NK-92 treated with Interleukin-12 subunit alpha and Interleukin-12 subunit beta, amount 100 ng/mL, for 24 hours (cell line): ENCODE results near the gene LRRC49.
"Not testable (repeated sequence)": the region's sequence is repeated elsewhere in the genome, so short reads cannot be mapped to it uniquely, and the experiment has no call there.

Experiments
- DNase-seq: peaks from one replicate; lab custom pipeline; 2025; lab: John Stamatoyannopoulos, UW

The LRRC49 gene

GRCh38 chr15:70922119-70922518 lies 29.5 kb downstream of the LRRC49 start:
- no peak for DNase-seq

DNA sequence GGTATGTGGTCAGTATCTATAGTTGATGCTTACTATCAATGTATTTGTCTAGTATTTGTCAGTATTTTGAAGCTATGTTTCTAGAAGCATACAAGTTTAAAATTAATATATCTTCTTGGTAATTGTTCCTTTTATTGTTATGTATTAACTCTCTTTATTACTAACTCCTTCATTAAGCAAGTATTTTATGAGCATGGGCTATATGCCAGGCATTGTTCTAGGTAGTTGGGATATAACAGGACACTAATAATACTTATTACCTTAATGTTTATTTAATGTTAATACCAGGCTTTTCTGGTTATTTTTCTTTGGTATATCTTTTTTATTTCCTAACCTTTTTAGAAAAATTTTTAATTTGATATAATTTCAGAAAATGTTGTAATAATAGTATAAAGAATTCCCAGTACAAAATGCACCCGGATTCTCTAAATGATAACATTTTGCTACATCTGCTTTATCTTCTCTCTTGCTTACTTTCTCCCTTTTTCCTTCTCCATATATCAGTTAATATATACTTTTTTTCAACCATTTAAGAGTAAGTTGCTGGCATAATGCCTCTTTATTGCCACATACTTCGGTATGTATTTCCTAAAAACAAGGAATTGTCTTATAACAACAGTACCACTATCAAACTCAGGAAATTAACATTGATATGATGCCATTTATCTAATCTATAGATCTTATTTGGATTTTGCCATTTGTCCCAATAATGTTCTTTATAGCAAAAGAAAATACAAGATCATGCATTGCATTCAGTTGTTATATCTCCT lies 30.9 kb downstream of the LRRC49 start:
- no peak for DNase-seq

DNA sequence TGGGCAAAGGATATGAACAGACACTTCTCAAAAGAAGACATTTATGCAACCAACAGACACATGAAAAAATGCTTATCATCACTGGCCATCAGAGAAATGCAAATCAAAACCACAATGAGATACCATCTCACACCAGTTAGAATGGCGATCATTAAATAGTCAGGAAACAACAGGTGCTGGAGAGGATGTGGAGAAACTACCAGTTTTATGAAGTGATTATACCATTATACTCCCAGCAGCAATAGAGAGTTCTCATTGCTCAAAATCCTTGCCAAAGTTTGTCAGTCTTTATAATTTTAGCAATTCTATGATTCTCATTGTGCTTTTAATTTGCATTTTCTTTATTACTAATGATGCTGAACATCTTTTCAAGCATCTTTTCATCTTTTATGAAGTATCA lies 34.3 kb downstream of the LRRC49 start:
- DNase-seq, result not testable (repeated sequence)

- DNase-seq, result no peak
Measured at GRCh38 chr15:70931821-70932220, 39.2 kb downstream of the LRRC49 start.

DNA sequence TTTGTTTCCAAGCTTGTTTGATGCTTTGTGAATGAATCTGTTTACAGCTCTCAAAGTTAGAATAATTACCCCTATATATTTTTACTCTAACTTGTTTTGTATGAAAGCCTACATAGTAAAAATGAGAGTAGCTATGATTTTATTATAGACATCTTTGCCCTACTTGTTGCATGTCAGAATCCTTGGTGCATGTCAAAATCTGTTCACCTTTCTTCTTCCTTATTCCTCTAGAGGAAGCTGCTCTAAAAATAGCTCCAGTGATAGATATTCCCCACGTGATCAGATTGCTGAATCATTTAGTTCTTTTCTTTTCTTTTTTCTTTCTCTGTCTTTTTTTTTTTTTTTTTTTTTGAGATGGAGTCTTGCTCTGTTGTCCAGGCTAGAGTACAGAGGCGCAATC lies 39.8 kb downstream of the LRRC49 start:
- DNase-seq, result no peak

DNA sequence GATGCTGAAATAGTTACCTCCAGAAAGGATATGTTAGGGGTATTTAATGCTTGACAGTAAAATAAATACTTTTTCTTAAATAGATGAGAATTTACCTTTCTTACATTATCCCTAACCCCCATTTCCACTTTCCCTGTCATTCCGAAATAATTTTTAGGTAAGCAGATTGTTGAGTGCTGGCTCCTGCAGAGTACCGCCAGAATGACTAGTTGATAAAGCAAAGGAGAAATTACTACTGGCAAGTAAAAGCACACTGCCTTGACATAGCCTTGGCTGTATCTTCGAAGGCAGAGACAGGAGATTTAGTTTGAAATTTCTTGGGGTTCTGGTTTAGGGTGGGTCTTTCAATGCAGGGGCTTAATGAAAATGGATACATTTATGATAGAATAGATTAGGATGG lies 40.8 kb downstream of the LRRC49 start:
- no peak for DNase-seq

- DNase-seq, result no peak
Measured at GRCh38 chr15:70935631-70936030, 43.0 kb downstream of the LRRC49 start.

DNA sequence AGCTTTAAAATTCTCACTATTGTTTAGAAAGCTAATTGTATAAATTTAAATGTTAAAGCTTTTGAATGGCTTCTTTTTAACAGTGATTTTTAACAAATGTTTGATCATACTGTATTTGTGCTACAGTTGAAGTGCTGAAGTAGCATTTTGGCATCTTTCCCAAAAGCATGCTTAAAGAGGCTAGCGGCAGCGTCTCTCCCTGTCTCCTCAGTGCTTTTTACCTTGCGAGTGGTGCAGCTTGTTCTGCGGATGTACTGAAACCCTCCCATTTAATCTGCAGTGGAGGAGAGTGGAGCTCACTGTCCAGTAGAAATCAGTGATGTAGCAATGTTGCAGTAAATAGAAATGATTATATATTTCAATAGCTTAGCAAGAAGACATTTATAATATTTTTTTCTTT lies 43.7 kb downstream of the LRRC49 start:
- no peak for DNase-seq

- not testable (repeated sequence) for DNase-seq
Measured at GRCh38 chr15:70943285-70943684, 50.7 kb downstream of the LRRC49 start.

DNA sequence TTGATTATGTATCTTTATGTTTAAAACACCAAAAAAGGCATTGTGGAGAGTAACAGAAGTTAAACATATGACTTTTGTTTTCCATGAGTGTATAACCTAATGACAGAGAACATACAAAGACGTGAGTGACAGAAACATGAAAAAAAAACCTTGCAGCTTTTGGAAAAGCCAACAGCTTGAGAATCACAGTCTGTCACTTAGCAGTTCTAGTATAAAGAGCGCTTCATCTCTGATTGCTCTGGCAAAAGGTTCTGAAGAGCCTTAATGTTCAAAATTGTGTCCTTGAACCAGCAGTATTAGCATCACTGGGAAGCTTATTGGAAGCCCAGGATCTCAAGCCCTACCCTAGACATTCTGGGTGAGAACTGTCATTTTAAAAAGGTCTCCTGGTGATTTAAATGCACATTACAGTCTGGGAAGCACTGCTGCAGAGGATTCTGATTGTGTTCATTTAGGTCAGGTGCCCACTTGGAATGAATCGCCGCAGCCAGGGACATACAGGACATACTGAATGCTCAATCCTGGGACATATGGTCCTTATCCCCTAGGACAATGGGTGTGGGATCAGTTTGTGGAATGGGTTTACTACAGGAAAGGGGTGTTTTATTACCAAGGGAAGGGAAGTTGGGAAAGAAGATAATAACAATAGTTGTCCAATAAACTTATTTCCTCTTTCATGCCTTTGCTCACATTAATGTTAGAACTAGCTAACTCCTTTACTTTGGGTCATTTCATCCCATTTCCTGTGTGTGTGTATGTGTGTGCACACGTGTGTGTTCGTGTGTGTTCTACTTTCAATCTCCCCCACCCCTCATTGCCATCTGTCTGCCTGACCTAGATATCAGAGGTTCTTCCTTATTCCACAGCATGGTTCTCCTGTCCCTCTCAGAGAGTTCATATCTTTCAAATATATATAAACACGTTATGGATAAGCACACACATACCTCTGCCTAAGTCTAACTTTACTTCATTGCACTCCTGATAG lies 55.0 kb downstream of the LRRC49 start:
- DNase-seq, result no peak

DNA sequence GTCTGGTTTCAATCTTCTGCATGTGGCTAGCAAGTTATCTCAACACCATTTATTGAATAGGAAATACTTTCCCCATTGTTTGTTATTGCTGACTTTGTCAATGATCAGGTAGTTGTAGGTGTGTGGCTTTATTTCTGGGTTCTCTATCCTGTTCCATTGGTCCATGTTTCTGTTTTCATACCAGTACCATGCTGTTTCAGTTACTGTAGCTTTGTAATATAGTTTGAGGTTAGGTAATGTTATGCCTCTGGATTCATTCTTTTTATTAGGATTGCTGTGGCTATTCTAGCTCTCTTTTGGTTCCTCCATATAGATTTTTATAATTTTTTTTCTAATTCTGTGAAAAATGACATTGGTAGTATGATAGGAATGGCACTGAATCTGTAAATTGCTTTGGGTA lies 58.3 kb downstream of the LRRC49 start:
- DNase-seq, result no peak

GRCh38 chr15:70954171-70954570 lies 61.5 kb downstream of the LRRC49 start:
- DNase-seq, result no peak

GRCh38 chr15:70954733-70955132 lies 62.1 kb downstream of the LRRC49 start:
- DNase-seq, result no peak

DNA sequence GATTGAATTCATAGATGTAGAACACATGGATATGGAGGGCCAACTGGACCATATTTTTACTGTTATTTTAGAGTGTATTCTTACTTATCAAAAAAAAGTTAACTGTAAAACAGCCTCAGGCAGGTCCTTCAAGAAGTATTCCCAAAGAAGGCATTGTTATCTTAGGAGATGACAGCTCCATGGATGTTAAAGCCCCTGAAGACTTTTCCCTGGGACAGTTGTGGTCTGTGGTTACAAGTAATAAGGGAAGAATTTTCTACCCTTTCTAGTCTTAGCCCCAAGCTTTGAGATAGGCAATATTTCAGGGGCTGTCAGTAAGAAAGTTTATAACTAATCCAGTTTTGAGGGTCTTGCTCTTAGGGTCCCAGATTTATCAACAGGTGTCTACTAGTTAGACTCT lies 62.5 kb downstream of the LRRC49 start:
- no peak for DNase-seq

GRCh38 chr15:70956201-70956995 lies 63.8 kb downstream of the LRRC49 start:
- no peak for DNase-seq

DNA sequence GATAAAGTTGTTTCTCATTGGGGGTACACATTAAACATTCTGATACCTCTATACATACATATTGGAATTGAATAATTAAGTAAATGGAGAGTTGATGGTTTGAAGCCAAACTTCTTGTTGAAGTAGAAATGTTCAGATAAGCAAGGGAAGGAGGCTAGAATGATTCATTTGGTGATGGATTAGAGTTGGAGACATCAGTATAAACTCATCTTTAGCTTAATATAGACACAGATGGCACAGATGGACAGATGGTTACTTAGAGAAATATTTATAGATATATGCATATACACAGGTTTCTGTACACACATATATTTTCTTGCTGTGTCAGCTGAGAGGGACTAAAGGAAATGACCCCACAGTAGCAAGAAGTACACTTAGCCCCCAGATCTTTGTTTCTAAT lies 69.5 kb downstream of the LRRC49 start:
- no peak for DNase-seq

- DNase-seq, result no peak
Measured at GRCh38 chr15:70963199-70963598, 70.6 kb downstream of the LRRC49 start.

- DNase-seq, result no peak
Measured at GRCh38 chr15:70964058-70964457, 71.4 kb downstream of the LRRC49 start.

DNA sequence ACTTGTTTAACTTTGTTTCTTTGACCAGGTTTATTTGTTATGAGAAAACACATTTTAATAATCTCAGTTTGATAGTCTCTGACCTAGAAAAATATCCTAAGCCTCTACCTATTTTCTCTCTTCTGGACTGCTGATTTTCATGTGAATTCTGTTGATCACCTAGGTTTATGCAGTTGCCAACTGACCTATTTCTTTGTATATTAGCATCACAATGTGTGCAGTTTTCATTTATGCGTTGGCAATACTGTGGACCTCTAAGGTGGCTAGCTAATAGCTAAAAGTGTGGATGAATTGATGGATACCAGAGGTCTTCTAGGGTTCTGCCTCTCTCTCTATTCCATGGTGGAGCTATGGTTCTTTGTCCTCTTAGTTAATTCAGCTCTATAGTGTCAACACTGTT lies 72.1 kb downstream of the LRRC49 start:
- DNase-seq, result no peak

DNA sequence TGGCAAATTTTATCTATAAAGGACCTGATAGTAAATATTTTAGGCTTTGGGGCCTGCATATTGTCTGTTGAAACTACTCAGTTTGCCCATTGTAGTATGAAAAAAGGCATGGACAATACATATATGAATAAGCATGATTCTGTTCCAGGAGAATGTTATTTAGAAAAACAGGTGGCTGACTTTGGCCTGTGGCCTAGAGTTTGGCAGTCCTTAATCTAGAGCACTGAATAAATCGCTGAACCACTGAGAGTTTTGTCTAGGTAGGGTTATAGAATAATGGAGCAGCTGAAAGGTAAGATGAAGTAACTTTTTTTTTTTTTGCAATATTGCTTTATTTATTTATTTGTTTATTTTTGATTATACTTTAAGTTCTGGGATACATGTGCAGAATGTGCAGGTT lies 75.0 kb downstream of the LRRC49 start:
- DNase-seq, result no peak

GRCh38 chr15:70974004-70974832 lies 81.6 kb downstream of the LRRC49 start:
- DNase-seq, result no peak
